Psoas muscle (tissue), 8 donors: ENCODE measurements around the gene UTP11. TPM values are rescaled to one million over a fixed set of nuclear protein-coding genes. Genes with fewer than 3 reads are reported as not detected.

ENCODE experiments used
- ATAC-seq, 4 donors: fragments of 200-7000 bp; cut with Tn5 transposase; one replicate each; pipeline ENCODE4 v1.9.1; 2020; ENCODE audit warnings: moderate library complexity in 3 of 4, mild to moderate bottlenecking in 2 of 4
- DNase-seq, 2 donors: peaks; one replicate each; pipeline ENCODE4 v3.0.0-alpha.2; 2020
- H3K27ac ChIP-seq: fragments of 200-600 bp; one replicate; pipeline ENCODE4 v1.8.0; 2022
- H3K27me3 ChIP-seq, 3 donors: fragments of 200-600 bp in 1 of 3; one replicate each; pipeline versions ENCODE4 v1.6.1 to v1.8.0; 2013 to 2022; ENCODE audit warnings: low read length in 2 of 3, mild to moderate bottlenecking in 2 of 3, moderate library complexity in 1 of 3; ENCODE audit not compliant: insufficient read depth in 3 of 3
- H3K36me3 ChIP-seq, 2 donors: fragments of 200-600 bp in 1 of 2; one replicate each; pipeline versions ENCODE4 v1.6.1 to v1.8.0; 2013 to 2022; ENCODE audit warnings: low read depth in 1 of 2, mild to moderate bottlenecking in 1 of 2, moderate library complexity in 1 of 2; ENCODE audit not compliant: insufficient read depth in 1 of 2
- H3K4me1 ChIP-seq: fragments of 200-600 bp; one replicate; pipeline ENCODE4 v1.8.0; 2022
- H3K4me3 ChIP-seq: fragments of 200-600 bp; one replicate; pipeline ENCODE4 v1.8.0; 2022; ENCODE audit warnings: mild to moderate bottlenecking
- H3K9me3 ChIP-seq: fragments of 200-600 bp; one replicate; pipeline ENCODE4 v1.8.0; 2022
- WGBS, 3 donors: extraction: QIAGEN DNeasy Blood & Tissue Kit; methylation state at CpG; one replicate each; pipeline versions ENCODE4 v1.1.6 to v1.1.7; 2013; 5-methylcytosine and 5-hydroxymethylcytosine counted together
- intact Hi-C, 2 donors: fragments of 100-400 bp; cut with DNase I; formaldehyde crosslinking; loops; one replicate each; pipeline versions ENCODE4 v1.11.0 to v1.14.2; 2022
- polyA plus RNA-seq, 3 donors: library from polyadenylated mRNA; stranded (reverse); fragments of 200-250 nt; gene quantifications; one replicate each; pipeline ENCODE4 v1.2.3, GENCODE V29; 2013
- total RNA-seq, 4 donors: library from RNA; stranded (reverse); fragmentation: NEBNext Ultra II Directional in 2 of 4; extraction: Animal tissue kit (Norgen Biotek cat#: 25700) in 2 of 4; gene quantifications; one replicate each; pipeline versions ENCODE4 v1.2.1 to v1.2.4, GENCODE V29; 2021 to 2023
- TF ChIP-seq, protein P1 (sequence below): fragments of 200-600 bp; IDR thresholded peaks from one replicate; pipeline ENCODE4 v1.8.0; 2022; ENCODE audit warnings: antibody characterized with exemption
- donor health status: healthy with polysubstance abuse.
- donor health status: DM: no; HTN: no; CAD: no; lungs with moderate emphysema.
- donor health status: Bipolar disorder and iron deficiency.
- donor health status: healthy.
- donor health status: DM: yes; HTN: yes; CAD: no.
- donor health status: DM: no; HTN: no; CAD: no.
- donor health status: DM: no; HTN: no; CAD: no.
- donor health status: DM: yes; HTN: yes; CAD: no.

The UTP11 gene
- total and polyA plus RNA-seq, 7 donors = 65.2 to 253 (median 155) TPM

DNA sequence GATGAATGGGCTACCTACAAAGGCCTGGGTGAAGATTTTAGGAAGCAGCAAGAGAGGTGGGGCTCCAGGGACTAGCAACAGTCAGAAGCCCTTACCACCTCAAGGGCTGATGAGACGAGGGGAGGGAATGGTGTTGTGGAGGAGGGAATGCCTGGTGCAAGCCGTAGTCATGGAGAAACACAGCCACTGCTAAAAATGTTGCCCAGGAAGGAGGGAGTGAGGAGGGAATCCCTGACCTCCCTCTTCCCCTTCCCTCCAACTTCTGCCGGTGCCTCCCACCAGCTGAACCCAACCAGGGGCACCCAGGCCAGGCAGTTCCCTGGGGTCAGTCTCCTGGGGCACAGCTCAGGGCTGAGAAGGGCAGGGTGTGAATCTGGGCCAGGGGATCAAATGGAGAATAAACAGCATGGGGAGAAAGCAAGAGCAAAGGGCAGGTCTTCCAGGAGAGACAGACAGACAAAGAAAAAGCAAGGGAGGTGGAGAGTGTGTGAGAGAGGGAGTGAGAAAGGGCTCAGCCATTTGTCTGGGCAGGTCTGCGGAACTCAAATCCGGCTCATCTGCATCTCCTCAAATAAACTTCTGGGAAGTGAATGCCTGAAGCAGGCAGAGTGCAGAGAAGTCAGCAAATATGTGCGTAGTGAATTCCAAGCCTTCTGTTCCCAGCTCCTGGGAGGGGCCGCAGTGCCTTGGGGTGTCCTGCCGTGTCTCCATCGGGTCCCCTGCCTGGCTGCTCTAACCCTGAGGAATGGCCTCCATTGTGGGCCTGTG is 61.2 kb downstream of the UTP11 start:
- intact Hi-C loops = no loop called here
- no peaks in the 10 kb centered on the region for H3K9me3 ChIP-seq
- peaks cover 0 to 8% (median 0%) of the 10 kb centered on the region in 3 donors for H3K27me3 ChIP-seq
- WGBS, 3 donors = 54 to 68% (median 60%) methylated on average over 9 of the region's 9 CpGs
- no peak overlapping the region for H3K4me3 ChIP-seq
- DNase-seq (no peak), ATAC-seq (no peak)
- H3K4me1 ChIP-seq = no peaks in the 10 kb centered on the region
- no peaks in the 10 kb centered on the region for H3K36me3 ChIP-seq
- H3K27ac ChIP-seq = no peak overlapping the region
- TF ChIP-seq, protein P1, sequence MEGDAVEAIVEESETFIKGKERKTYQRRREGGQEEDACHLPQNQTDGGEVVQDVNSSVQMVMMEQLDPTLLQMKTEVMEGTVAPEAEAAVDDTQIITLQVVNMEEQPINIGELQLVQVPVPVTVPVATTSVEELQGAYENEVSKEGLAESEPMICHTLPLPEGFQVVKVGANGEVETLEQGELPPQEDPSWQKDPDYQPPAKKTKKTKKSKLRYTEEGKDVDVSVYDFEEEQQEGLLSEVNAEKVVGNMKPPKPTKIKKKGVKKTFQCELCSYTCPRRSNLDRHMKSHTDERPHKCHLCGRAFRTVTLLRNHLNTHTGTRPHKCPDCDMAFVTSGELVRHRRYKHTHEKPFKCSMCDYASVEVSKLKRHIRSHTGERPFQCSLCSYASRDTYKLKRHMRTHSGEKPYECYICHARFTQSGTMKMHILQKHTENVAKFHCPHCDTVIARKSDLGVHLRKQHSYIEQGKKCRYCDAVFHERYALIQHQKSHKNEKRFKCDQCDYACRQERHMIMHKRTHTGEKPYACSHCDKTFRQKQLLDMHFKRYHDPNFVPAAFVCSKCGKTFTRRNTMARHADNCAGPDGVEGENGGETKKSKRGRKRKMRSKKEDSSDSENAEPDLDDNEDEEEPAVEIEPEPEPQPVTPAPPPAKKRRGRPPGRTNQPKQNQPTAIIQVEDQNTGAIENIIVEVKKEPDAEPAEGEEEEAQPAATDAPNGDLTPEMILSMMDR = no peak

DNA sequence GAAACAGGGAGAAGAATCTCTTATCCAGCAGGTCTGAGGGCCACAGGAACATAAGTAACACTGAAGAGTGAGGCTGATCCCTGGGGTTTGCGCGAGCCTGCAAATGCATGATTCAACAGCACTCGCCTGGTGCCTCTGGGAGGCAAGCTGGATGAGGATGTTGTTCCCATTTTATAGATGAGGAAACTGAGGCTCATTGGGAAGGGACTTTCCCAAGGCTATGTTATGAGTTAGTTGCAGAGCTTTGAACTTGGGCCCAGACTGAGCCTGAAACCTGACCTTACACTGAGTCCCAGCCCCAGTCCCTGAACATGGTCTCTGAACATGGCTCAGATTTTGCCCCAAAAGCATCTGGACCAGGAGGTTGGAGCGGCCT is 61.8 kb downstream of the UTP11 start:
- no peak overlapping the region for H3K4me3 ChIP-seq
- DNase-seq (no peak), ATAC-seq (no peak)
- no peak overlapping the region for H3K27ac ChIP-seq
- peaks cover 0 to 8% (median 0%) of the 10 kb centered on the region in 3 donors for H3K27me3 ChIP-seq
- intact Hi-C loops = no loop called here
- H3K9me3 ChIP-seq = no peaks in the 10 kb centered on the region
- no peaks in the 10 kb centered on the region for H3K4me1 ChIP-seq
- TF ChIP-seq, protein P1 = no peak
- H3K36me3 ChIP-seq = no peaks in the 10 kb centered on the region
- 74 to 85% (median 80%) methylated on average over 4 of the region's 4 CpGs for WGBS, 3 donors

Other genes with a start within 250 kb of the UTP11 start
- not detected for gene EPHA10, start 247.6 kb upstream of the UTP11 start, total RNA-seq
- under 1 TPM in 1 of 3 donors, not detected in 2; 0.05 TPM for gene EPHA10, start 247.6 kb upstream of the UTP11 start, polyA plus RNA-seq
- 1 to 10 TPM; 2.1 to 3.4 (median 2.7) TPM for gene MANEAL, start 218.9 kb upstream of the UTP11 start, total RNA-seq
- gene MANEAL, start 218.9 kb upstream of the UTP11 start, polyA plus RNA-seq = 1 to 10 TPM; 3.7 to 4.3 (median 4.0) TPM
- 10 to 100 TPM; 26.6 to 32.1 (median 28.1) TPM for gene C1orf122, start 204.9 kb upstream of the UTP11 start, total RNA-seq
- 100 to 1,000 TPM in 1 of 3 donors, 10 to 100 TPM in 2; 52.2 to 109 (median 73.6) TPM for gene C1orf122, start 204.9 kb upstream of the UTP11 start, polyA plus RNA-seq
- 10 to 100 TPM in 2 of 4 donors, 1 to 10 TPM in 2; 3.4 to 12.5 (median 10.2) TPM for gene YRDC, start 204.5 kb upstream of the UTP11 start, total RNA-seq
- 10 to 100 TPM; 11.3 to 36.0 (median 13.4) TPM for gene YRDC, start 204.5 kb upstream of the UTP11 start, polyA plus RNA-seq
- 10 to 100 TPM; 13.3 to 18.8 (median 14.0) TPM for gene MTF1, start 153.1 kb upstream of the UTP11 start, total RNA-seq
- 10 to 100 TPM in 1 of 3 donors, 1 to 10 TPM in 2; 3.1 to 20.2 (median 6.0) TPM for gene MTF1, start 153.1 kb upstream of the UTP11 start, polyA plus RNA-seq
- gene INPP5B, start 65.7 kb upstream of the UTP11 start, total RNA-seq = 10 to 100 TPM in 2 of 4 donors, 1 to 10 TPM in 2; 6.7 to 12.8 (median 9.3) TPM
- 1 to 10 TPM; 3.8 to 6.6 (median 4.5) TPM for gene INPP5B, start 65.7 kb upstream of the UTP11 start, polyA plus RNA-seq
- gene SF3A3, start 22.7 kb upstream of the UTP11 start, total RNA-seq = 10 to 100 TPM; 20.0 to 45.4 (median 35.0) TPM
- 10 to 100 TPM; 13.0 to 35.0 (median 30.0) TPM for gene SF3A3, start 22.7 kb upstream of the UTP11 start, polyA plus RNA-seq
- 1,000 to 10,000 TPM in 1 of 4 donors, 100 to 1,000 TPM in 3; 236 to 1,187 (median 448) TPM for gene FHL3, start 7.2 kb upstream of the UTP11 start, total RNA-seq
- gene FHL3, start 7.2 kb upstream of the UTP11 start, polyA plus RNA-seq = 100 to 1,000 TPM in 2 of 3 donors, 10 to 100 TPM in 1; 41.6 to 905 (median 582) TPM
- under 1 TPM in 3 of 4 donors, not detected in 1; 0.12 to 0.38 (median 0.14) TPM for gene POU3F1, start 34.1 kb downstream of the UTP11 start, total RNA-seq
- gene POU3F1, start 34.1 kb downstream of the UTP11 start, polyA plus RNA-seq = under 1 TPM; 0.04 to 0.21 (median 0.07) TPM